Esophagus squamous epithelium (tissue), 5 donors: ENCODE measurements around the gene NAA11. TPM values are rescaled to one million over a fixed set of nuclear protein-coding genes. Genes with fewer than 3 reads are reported as not detected.

Experiments used
- DNase-seq: peaks from one replicate; lab custom pipeline; 2025; lab: John Stamatoyannopoulos, UW
- H3K27ac ChIP-seq, 4 donors: fragments of 200-600 bp; sonication (generic); one replicate each; pipeline ENCODE4 v1.5.1; 2016 to 2019; ENCODE audit warnings: mild to moderate bottlenecking in 1 of 4
- H3K27me3 ChIP-seq, 4 donors: fragments of 200-600 bp; sonication (generic); 1 replicate in 3 of 4; 2 replicates in 1 of 4; pipeline versions ENCODE4 v1.5.1 to v1.6.0; 2017 to 2021; ENCODE audit warnings: antibody characterized with exemption in 1 of 4
- H3K36me3 ChIP-seq, 3 donors: fragments of 200-600 bp; sonication (generic); one replicate each; pipeline ENCODE4 v1.5.1; 2016 to 2019
- H3K4me1 ChIP-seq, 3 donors: fragments of 200-600 bp; sonication (generic); one replicate each; pipeline ENCODE4 v1.5.1; 2017 to 2019
- H3K4me3 ChIP-seq, 4 donors: fragments of 200-600 bp; sonication (generic); 1 replicate in 3 of 4; 2 replicates in 1 of 4; pipeline ENCODE4 v1.5.1; 2016 to 2019; ENCODE audit warnings: mild to moderate bottlenecking in 2 of 4, moderate library complexity in 1 of 4
- H3K9me3 ChIP-seq, 3 donors: fragments of 200-600 bp; sonication (generic); one replicate each; pipeline ENCODE4 v1.5.1; 2016 to 2019
- POLR2A ChIP-seq, 4 donors: fragments of 450-650 bp; IDR thresholded peaks; one replicate each; pipeline ENCODE4 v1.6.1; 2017; ENCODE audit warnings: antibody characterized with exemption in 4 of 4, mild to moderate bottlenecking in 4 of 4, moderate library complexity in 3 of 4
- WGBS, 2 donors: methylation state at CpG; one replicate each; pipeline ENCODE4 v1.1.5; 2018; 5-methylcytosine and 5-hydroxymethylcytosine counted together
- intact Hi-C: fragments of 100-400 bp; cut with DNase I; formaldehyde crosslinking; loops from one replicate; pipeline ENCODE4 v1.15.0; 2022
- total RNA-seq, 4 donors: library from RNA; depleted of rRNA; stranded (reverse); fragments of >200 nt; gene quantifications; one replicate each; pipeline ENCODE4 v1.1.0, GENCODE V29; 2016
- TF ChIP-seq, protein P1 (sequence below), 6 experiments: fragments of 450-650 bp in 4 of 6; fragments of 200-600 bp in 2 of 6; sonication (generic) in 2 of 6; IDR thresholded peaks; one replicate each; pipeline ENCODE4 v1.5.1; 2016 to 2019; ENCODE audit warnings: antibody characterized with exemption in 6 of 6, mild to moderate bottlenecking in 4 of 6, moderate library complexity in 4 of 6
- donor health status: DM: yes; HTN: yes; CAD: no.

NAA11 gene
- total RNA-seq, 4 donors from 2014 or later: not detected

DNA sequence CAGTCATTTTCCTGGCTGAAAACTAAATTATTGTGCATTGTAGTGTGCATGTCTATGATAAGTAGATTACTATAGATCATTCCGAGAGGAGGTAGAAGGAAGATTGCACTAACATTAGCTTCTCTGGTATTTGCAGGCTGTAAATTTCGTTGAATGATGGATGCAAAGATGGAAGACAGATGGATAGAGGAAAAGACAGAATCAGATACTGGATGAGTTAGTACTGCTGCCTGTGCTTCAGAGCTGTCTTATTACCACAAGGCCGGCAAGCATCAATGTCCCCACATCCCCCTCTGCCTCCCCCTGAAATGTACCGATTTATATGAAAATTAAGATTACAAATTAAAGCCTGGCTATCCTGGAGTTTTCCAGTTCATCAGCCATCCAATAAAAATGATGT is 17.7 kb downstream of the NAA11 start:
- Histone ChIP-seq H3K36me3 (no peaks in the 10 kb centered on the region), H3K4me1 (no peaks in the 10 kb centered on the region), H3K27me3 (no peaks in the 10 kb centered on the region), H3K27ac (no peak overlapping the region), H3K4me3 (no peak overlapping the region), H3K9me3 (no peaks in the 10 kb centered on the region)
- intact Hi-C loops: no loop called here
- no peak for DNase-seq
- 70 to 85% methylated on average over 4 of the region's 4 CpGs for WGBS, 2 donors
- TF ChIP-seq POLR2A (IDR thresholded peaks at IDR 0.05): no peak
- TF ChIP-seq, protein P1, sequence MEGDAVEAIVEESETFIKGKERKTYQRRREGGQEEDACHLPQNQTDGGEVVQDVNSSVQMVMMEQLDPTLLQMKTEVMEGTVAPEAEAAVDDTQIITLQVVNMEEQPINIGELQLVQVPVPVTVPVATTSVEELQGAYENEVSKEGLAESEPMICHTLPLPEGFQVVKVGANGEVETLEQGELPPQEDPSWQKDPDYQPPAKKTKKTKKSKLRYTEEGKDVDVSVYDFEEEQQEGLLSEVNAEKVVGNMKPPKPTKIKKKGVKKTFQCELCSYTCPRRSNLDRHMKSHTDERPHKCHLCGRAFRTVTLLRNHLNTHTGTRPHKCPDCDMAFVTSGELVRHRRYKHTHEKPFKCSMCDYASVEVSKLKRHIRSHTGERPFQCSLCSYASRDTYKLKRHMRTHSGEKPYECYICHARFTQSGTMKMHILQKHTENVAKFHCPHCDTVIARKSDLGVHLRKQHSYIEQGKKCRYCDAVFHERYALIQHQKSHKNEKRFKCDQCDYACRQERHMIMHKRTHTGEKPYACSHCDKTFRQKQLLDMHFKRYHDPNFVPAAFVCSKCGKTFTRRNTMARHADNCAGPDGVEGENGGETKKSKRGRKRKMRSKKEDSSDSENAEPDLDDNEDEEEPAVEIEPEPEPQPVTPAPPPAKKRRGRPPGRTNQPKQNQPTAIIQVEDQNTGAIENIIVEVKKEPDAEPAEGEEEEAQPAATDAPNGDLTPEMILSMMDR (IDR thresholded peaks at IDR 0.05): no peak

DNA sequence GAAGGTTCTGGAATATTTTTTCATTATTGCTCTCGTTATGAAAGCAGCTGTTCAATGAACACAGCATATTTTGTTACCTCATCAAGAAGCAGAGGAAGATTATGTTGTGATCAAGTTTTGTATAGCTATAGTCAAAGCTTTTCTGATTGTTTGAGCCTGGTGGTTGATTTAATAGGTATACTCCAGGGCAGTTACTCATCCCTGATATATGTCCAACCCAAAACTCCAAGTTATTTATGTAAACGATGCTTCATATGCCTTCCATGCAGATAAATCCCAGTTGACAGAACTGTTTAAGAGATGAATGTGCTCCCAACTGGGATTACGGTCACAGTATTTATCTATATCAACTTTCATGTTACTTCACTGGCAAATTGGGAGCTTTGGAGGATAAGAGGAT is 19.1 kb downstream of the NAA11 start:
- no peaks in the 10 kb centered on the region for H3K4me1 ChIP-seq
- intact Hi-C loops: no loop called here
- H3K27ac ChIP-seq: no peak overlapping the region
- H3K4me3 ChIP-seq: no peak overlapping the region
- no peaks in the 10 kb centered on the region for H3K9me3 ChIP-seq
- TF ChIP-seq, protein P1 (IDR thresholded peaks at IDR 0.05): no peak
- TF ChIP-seq POLR2A (IDR thresholded peaks at IDR 0.05): no peak
- H3K36me3 ChIP-seq: no peaks in the 10 kb centered on the region
- DNase-seq: no peak
- 69 to 71% methylated on average over 3 of the region's 3 CpGs for WGBS, 2 donors
- H3K27me3 ChIP-seq: no peaks in the 10 kb centered on the region

DNA sequence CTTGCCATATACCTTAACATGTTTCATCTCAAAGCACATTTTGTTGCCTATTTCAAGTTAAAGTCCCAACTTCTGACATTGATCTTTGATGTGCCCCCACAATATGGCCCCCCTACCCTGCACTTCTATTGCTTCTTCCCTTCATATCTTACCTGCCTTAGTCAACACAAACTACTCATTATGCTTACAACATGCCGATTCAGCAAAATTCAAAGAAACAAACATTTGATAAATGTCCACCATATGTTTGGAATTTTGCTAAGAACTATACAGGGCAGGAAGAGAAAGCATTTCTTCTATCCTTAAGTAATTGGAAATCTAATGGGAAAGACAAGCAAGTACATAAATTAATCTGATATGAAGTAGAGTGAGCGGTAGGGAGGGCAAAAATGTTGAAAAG is 25.6 kb downstream of the NAA11 start:
- no peaks in the 10 kb centered on the region for H3K4me1 ChIP-seq
- WGBS, 2 donors: 90 to 95% methylated on average over 2 of the region's 2 CpGs
- DNase-seq: no peak
- TF ChIP-seq, protein P1 (IDR thresholded peaks at IDR 0.05): no peak
- no peak for TF ChIP-seq POLR2A (IDR thresholded peaks at IDR 0.05)
- no peak overlapping the region for H3K4me3 ChIP-seq
- intact Hi-C loops: no loop called here
- H3K27me3 ChIP-seq: no peaks in the 10 kb centered on the region
- H3K9me3 ChIP-seq: no peaks in the 10 kb centered on the region
- H3K36me3 ChIP-seq: no peaks in the 10 kb centered on the region
- H3K27ac ChIP-seq: no peak overlapping the region

DNA sequence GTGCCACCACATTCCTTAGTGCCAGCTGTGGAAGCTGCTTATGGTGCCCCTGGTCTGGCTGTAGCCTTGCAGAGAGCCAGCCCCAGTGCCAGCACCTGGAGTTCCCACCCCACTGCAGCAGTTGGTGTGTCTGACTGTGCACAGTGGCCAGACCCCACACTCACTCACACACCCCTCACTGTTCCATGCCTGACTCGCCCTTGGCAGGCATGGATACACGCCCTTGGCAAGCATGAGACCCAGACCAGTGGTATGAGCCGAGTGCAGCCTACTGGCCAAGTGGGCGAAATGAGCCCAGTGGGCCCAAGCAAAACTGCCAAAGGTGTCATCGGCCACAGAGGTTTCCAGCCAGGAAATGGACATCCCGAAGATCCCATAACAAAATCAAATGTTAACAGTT is 27.4 kb downstream of the NAA11 start:
- 86 to 92% methylated on average over 2 to 6 of the region's 6 CpGs for WGBS, 2 donors
- H3K4me1 ChIP-seq: peaks cover 0 to 10% (median 0%) of the 10 kb centered on the region in 3 donors

DNA sequence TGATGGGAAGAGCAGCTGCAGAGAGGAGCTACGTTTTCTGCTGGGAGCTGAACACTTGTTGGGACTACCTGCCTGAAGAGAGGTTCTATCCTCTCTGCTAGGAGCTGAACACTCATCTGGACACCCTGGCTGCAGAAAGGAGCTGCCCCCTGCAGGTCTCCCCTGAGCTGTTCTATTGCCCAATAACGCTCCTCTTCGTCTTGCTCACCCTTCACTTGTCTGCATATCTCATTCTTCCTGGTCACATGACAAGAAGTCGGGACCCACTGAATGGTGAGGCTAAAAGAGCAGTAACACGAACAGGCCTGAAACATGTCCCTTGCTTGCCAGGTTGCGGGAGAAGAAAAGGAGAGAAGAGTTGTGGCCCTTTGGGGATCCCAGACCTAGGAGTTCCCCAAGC is 27.8 kb downstream of the NAA11 start:
- TF ChIP-seq POLR2A (IDR thresholded peaks at IDR 0.05): no peak
- TF ChIP-seq, protein P1 (IDR thresholded peaks at IDR 0.05): no peak
- no peak for DNase-seq
- Histone ChIP-seq H3K9me3 (no peaks in the 10 kb centered on the region), H3K4me3 (no peak overlapping the region), H3K27me3 (no peaks in the 10 kb centered on the region), H3K36me3 (no peaks in the 10 kb centered on the region), H3K4me1 (peaks cover 0 to 10% (median 0%) of the 10 kb centered on the region in 3 donors), H3K27ac (no peak overlapping the region)
- 85% methylated on average over 5 of the region's 6 CpGs; no CpG with 5 or more reads in 1 of the 2 donors for WGBS, 2 donors
- intact Hi-C loops: no loop called here

More for the DNA sequence above, 27.4 kb downstream of the NAA11 start:
- H3K4me3 ChIP-seq: no peak overlapping the region
- intact Hi-C loops: no loop called here
- no peaks in the 10 kb centered on the region for H3K27me3 ChIP-seq
- no peaks in the 10 kb centered on the region for H3K9me3 ChIP-seq
- no peak for DNase-seq
- no peak overlapping the region for H3K27ac ChIP-seq
- no peaks in the 10 kb centered on the region for H3K36me3 ChIP-seq
- TF ChIP-seq, protein P1 (IDR thresholded peaks at IDR 0.05): no peak
- TF ChIP-seq POLR2A (IDR thresholded peaks at IDR 0.05): no peak
